A673 (cell line): ENCODE results near the gene CBX8.

Experiments
- EZH2 ChIP-seq: fragments of 200-600 bp; sonication (generic); IDR thresholded peaks from 2 replicates; pipeline ENCODE4 v1.6.1; 2017; ENCODE audit warnings: borderline replicate concordance, low read depth, mild to moderate bottlenecking, mixed read lengths, antibody characterized with exemption, low read length; ENCODE audit not compliant: poor library complexity, severe bottlenecking
- TF ChIP-seq, protein P1 (sequence below): fragments of 300-800, 200-600 bp; sonication (generic); conservative IDR thresholded peaks from 2 replicates; pipeline ENCODE4 v1.5.1; 2017; ENCODE audit warnings: low read depth, mild to moderate bottlenecking, antibody characterized with exemption, low read length, moderate library complexity, mixed read lengths

DNA sequence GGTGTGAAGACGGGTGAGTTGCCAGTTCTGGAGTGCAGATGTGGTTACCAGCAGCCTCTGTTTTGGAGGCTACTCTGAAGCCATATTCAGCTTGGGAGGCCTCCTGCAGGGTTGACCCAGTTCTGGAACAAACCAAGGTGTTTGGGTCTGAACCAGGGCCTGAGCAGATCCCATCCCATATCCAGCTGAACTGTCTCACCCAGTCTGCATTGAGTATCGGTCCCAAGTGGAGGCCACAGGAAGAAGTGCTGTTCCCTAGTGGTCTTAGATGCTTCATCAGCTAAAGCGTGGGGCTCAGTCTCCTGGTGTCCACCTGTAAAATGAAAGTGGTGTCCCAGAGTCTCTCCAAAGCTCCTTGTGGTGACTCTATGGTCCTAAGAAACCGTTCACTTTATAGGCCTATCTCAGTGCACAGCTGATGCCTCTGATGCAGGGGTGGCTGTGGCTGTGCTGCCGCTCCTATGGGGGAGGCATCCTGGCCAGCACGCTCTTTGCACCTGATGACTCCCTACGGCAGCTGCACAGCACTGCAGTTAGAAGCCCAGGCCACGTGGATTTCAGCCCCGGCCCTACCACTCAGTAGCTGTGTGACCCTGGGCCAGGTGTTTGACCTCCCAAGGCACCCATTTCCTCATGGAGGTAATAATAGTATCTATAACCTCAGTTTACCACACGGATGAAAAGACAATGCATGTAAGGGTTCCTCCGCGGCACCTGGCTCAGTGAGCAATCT, 21.3 kb upstream of the CBX8 start:
- TF ChIP-seq, protein P1, sequence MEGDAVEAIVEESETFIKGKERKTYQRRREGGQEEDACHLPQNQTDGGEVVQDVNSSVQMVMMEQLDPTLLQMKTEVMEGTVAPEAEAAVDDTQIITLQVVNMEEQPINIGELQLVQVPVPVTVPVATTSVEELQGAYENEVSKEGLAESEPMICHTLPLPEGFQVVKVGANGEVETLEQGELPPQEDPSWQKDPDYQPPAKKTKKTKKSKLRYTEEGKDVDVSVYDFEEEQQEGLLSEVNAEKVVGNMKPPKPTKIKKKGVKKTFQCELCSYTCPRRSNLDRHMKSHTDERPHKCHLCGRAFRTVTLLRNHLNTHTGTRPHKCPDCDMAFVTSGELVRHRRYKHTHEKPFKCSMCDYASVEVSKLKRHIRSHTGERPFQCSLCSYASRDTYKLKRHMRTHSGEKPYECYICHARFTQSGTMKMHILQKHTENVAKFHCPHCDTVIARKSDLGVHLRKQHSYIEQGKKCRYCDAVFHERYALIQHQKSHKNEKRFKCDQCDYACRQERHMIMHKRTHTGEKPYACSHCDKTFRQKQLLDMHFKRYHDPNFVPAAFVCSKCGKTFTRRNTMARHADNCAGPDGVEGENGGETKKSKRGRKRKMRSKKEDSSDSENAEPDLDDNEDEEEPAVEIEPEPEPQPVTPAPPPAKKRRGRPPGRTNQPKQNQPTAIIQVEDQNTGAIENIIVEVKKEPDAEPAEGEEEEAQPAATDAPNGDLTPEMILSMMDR, result no peak
- no peak for TF ChIP-seq EZH2
